OCI-LY1 (cell line): ENCODE data around the gene KLF15.

Experiments
- H2AFZ ChIP-seq: fragments of 200-600 bp; sonication (generic), shearing (Covaris generic); 2 replicates; pipeline ENCODE4 v1.6.0; 2014; ENCODE audit warnings: antibody characterized with exemption, mild to moderate bottlenecking, low read length
- H3F3A ChIP-seq: fragments of 200-600 bp; sonication (generic), shearing (Covaris generic); 2 replicates; pipeline ENCODE4 v1.6.0; 2014; ENCODE audit warnings: mild to moderate bottlenecking, antibody characterized with exemption, low read length, moderate library complexity; ENCODE audit not compliant: insufficient read depth
- H3K27ac ChIP-seq: fragments of 200-600 bp; sonication (generic); 2 replicates; pipeline ENCODE4 v1.5.1; 2014; ENCODE audit warnings: low read length, mixed run types, mild to moderate bottlenecking, low read depth; ENCODE audit not compliant: poor library complexity, severe bottlenecking
- H3K27me3 ChIP-seq: fragments of 200-600 bp; sonication (generic); 2 replicates; pipeline ENCODE4 v1.6.0; 2014; ENCODE audit warnings: antibody characterized with exemption, mild to moderate bottlenecking, low read length, moderate library complexity; ENCODE audit not compliant: insufficient read depth
- H3K36me3 ChIP-seq: fragments of 200-600 bp; sonication (generic); 2 replicates; pipeline ENCODE4 v1.6.1; 2014; ENCODE audit warnings: mild to moderate bottlenecking, antibody characterized with exemption, low read length, moderate library complexity, mixed read lengths; ENCODE audit not compliant: insufficient read depth
- H3K4me1 ChIP-seq: fragments of 200-600 bp; sonication (generic); 2 replicates; pipeline ENCODE4 v1.5.1; 2014; ENCODE audit warnings: mild to moderate bottlenecking, low read length, moderate library complexity; ENCODE audit not compliant: insufficient read depth, severe bottlenecking
- H3K4me2 ChIP-seq: fragments of 200-600 bp; sonication (generic), shearing (Covaris generic); 2 replicates; pipeline ENCODE4 v1.6.1; 2014; ENCODE audit warnings: low read length
- H3K4me3 ChIP-seq: fragments of 200-600 bp; sonication (generic); 2 replicates; pipeline ENCODE4 v1.5.1; 2014; ENCODE audit warnings: low read length, low read depth, mild to moderate bottlenecking, mixed read lengths; ENCODE audit not compliant: poor library complexity, severe bottlenecking
- H3K79me2 ChIP-seq: fragments of 200-600 bp; shearing (Covaris generic); 2 replicates; pipeline ENCODE4 v1.6.1; 2016; ENCODE audit warnings: mixed run types, low read length, mixed read lengths; ENCODE audit not compliant: insufficient read depth
- H3K9ac ChIP-seq: fragments of 200-600 bp; sonication (generic), shearing (Covaris generic); 2 replicates; pipeline ENCODE4 v1.6.1; 2014; ENCODE audit warnings: mild to moderate bottlenecking, low read length, mixed read lengths
- H3K9me2 ChIP-seq: fragments of 200-600 bp; sonication (generic), shearing (Covaris generic); 2 replicates; pipeline ENCODE4 v1.6.1; 2014; ENCODE audit warnings: low read depth, mild to moderate bottlenecking, low read length, mixed read lengths
- H3K9me3 ChIP-seq: fragments of 200-600 bp; shearing (Covaris generic); 2 replicates; pipeline ENCODE4 v1.6.1; 2014; ENCODE audit warnings: low read length, mixed read lengths
- H4K20me1 ChIP-seq: fragments of 200-600 bp; sonication (generic), shearing (Covaris generic); 2 replicates; pipeline ENCODE4 v1.6.0; 2016; ENCODE audit warnings: mild to moderate bottlenecking, low read length; ENCODE audit not compliant: insufficient read depth
- EZH2 ChIP-seq: fragments of 200-600 bp; sonication (generic), shearing (Covaris generic); IDR thresholded peaks from 2 replicates; pipeline ENCODE4 v1.8.0; 2017; ENCODE audit warnings: borderline replicate concordance, mixed run types, mild to moderate bottlenecking, antibody characterized with exemption, low read length, moderate library complexity, mixed read lengths
- TF ChIP-seq, protein P1 (sequence below): fragments of 200-600 bp; sonication (generic), shearing (Covaris generic); IDR thresholded peaks from 2 replicates; pipeline ENCODE4 v1.5.1; 2017; ENCODE audit warnings: mild to moderate bottlenecking, antibody characterized with exemption, low read length, moderate library complexity, mixed read lengths

KLF15 gene

DNA sequence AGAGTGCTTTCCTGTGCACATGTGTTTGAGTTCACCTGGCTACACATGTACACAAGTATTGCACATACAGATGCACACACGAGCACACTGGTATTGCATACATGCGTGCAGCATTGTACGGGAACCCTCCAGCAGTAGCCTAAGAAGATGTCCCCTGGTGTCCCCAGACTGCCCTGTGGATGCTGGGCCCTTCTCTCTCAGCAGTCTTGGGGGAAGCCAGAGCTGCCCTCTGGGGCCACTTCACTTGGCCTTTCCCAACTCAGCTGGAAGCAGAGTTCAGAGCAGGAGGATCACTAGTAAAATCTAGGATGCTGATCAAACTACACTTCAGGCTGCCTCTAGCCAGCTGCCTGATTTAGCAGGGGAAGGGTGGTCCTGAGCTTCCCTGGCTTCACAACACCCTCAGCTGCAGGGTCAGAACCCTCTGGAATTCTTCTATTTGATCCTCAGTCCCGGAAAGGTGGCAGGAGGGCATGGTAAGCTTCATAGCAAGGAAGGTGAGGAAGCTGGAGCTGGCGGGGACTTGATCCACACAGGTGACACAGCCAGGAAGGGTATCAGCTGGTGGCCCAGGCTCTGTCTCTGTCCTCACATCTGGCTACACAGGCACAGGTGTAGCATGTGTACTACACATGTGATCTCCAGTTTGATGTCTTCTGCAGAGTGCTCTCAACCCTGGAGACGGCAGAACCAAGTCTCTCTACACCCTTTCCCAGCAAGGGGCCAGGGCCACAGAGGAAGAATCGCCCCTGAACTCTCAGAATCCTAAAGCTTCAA, 36.5 kb downstream of the KLF15 start:
- Histone ChIP-seq H3K27ac (no peak overlapping the region), H3K27me3 (no peaks in the 10 kb centered on the region; the same call in 1 of the 2 replicates), H2AFZ (no peak overlapping the region), H3K9me3 (no peaks in the 10 kb centered on the region), H3K36me3 (no peaks in the 10 kb centered on the region), H3K79me2 (no peaks in the 10 kb centered on the region), H4K20me1 (no peaks in the 10 kb centered on the region), H3K9me2 (no peaks in the 10 kb centered on the region), H3K4me2 (no peak overlapping the region), H3F3A (no peaks in the 10 kb centered on the region), H3K4me3 (no peak overlapping the region), H3K4me1 (no peaks in the 10 kb centered on the region), H3K9ac (no peak overlapping the region)
- TF ChIP-seq EZH2: no peak
- TF ChIP-seq, protein P1, sequence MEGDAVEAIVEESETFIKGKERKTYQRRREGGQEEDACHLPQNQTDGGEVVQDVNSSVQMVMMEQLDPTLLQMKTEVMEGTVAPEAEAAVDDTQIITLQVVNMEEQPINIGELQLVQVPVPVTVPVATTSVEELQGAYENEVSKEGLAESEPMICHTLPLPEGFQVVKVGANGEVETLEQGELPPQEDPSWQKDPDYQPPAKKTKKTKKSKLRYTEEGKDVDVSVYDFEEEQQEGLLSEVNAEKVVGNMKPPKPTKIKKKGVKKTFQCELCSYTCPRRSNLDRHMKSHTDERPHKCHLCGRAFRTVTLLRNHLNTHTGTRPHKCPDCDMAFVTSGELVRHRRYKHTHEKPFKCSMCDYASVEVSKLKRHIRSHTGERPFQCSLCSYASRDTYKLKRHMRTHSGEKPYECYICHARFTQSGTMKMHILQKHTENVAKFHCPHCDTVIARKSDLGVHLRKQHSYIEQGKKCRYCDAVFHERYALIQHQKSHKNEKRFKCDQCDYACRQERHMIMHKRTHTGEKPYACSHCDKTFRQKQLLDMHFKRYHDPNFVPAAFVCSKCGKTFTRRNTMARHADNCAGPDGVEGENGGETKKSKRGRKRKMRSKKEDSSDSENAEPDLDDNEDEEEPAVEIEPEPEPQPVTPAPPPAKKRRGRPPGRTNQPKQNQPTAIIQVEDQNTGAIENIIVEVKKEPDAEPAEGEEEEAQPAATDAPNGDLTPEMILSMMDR: no peak

DNA sequence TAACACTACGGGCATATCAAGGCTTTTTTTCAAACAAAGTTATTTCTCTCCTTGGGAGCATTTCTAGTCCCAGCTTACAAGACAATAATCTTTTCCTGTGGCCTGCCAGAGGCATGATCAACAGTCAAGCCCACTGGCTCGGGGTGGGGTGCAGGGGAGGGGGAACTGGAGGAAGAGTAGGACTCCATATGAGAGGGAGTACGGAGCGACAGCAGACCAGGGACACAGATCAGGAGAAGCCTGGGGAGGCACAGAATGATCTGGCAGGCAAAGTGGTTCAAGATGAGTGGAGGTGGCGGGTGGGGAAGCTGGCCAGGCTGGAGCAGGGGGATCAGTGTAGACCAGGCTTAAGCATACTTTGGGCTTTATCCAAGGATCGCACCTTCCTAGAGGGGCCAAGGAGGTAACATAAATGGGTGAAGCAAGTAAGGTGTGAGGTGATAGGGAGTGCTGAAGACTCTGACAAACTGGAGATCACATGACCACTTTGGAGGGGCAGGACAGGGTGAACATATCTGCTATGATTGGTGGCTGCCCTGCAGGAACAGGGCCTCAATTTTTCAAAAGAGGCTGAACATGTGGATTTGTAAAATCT, 37.4 kb downstream of the KLF15 start:
- no peaks in the 10 kb centered on the region for H3K9me2 ChIP-seq
- H3K27me3 ChIP-seq: no peaks in the 10 kb centered on the region; the same call in 1 of the 2 replicates
- TF ChIP-seq EZH2: no peak
- TF ChIP-seq, protein P1: no peak
- H3F3A ChIP-seq: no peaks in the 10 kb centered on the region
- no peaks in the 10 kb centered on the region for H4K20me1 ChIP-seq
- H2AFZ ChIP-seq: no peak overlapping the region
- no peaks in the 10 kb centered on the region for H3K4me1 ChIP-seq
- no peaks in the 10 kb centered on the region for H3K36me3 ChIP-seq
- no peaks in the 10 kb centered on the region for H3K9me3 ChIP-seq
- no peak overlapping the region for H3K4me2 ChIP-seq
- no peak overlapping the region for H3K27ac ChIP-seq
- H3K79me2 ChIP-seq: no peaks in the 10 kb centered on the region
- H3K9ac ChIP-seq: no peak overlapping the region
- H3K4me3 ChIP-seq: no peak overlapping the region

- Histone ChIP-seq H3K4me1 (no peaks in the 10 kb centered on the region), H3K36me3 (no peaks in the 10 kb centered on the region)
- TF ChIP-seq EZH2: no peak
- TF ChIP-seq, protein P1: no peak
Measured at GRCh38 chr3:126317029-126317996, 39.9 kb downstream of the KLF15 start.

More at GRCh38 chr3:126317029-126317996, 39.9 kb downstream of the KLF15 start:
- no peaks in the 10 kb centered on the region; the same call in 1 of the 2 replicates for H3K27me3 ChIP-seq
- no peaks in the 10 kb centered on the region for H4K20me1 ChIP-seq
- no peak overlapping the region for H3K9ac ChIP-seq
- H3K79me2 ChIP-seq: no peaks in the 10 kb centered on the region
- H3F3A ChIP-seq: no peaks in the 10 kb centered on the region
- no peak overlapping the region for H3K4me2 ChIP-seq
- no peak overlapping the region for H3K27ac ChIP-seq
- H2AFZ ChIP-seq: no peak overlapping the region
- no peaks in the 10 kb centered on the region for H3K9me2 ChIP-seq
- no peaks in the 10 kb centered on the region for H3K9me3 ChIP-seq
- no peak overlapping the region for H3K4me3 ChIP-seq
